Upper lobe of left lung (tissue), 6 donors: Measurements from ENCODE around the gene FAT1. TPM values are rescaled to one million over a fixed set of nuclear protein-coding genes. Genes with fewer than 3 reads are reported as not detected.

Experiments
- ATAC-seq, 2 donors: fragments of 200-7000 bp; cut with Tn5 transposase; one replicate each; pipeline ENCODE4 v1.9.1; 2022; ENCODE audit warnings: mild to moderate bottlenecking in 2 of 2, moderate library complexity in 2 of 2; ENCODE audit not compliant: low FRiP score in 2 of 2
- DNase-seq, 2 donors: peaks; one replicate each; pipeline ENCODE4 v3.0.0-alpha.2; 2019 to 2020
- H3K27ac ChIP-seq, 4 donors: fragments of 200-600 bp; sonication (generic); one replicate each; pipeline ENCODE4 v1.5.1; 2016 to 2019
- H3K27me3 ChIP-seq, 4 donors: fragments of 200-600 bp; sonication (generic); one replicate each; pipeline ENCODE4 v1.5.1; 2017 to 2019
- H3K36me3 ChIP-seq, 4 donors: fragments of 200-600 bp; sonication (generic); one replicate each; pipeline ENCODE4 v1.5.1; 2016 to 2019
- H3K4me1 ChIP-seq, 4 donors: fragments of 200-600 bp; sonication (generic); one replicate each; pipeline ENCODE4 v1.5.1; 2018 to 2019
- H3K4me3 ChIP-seq, 4 donors: fragments of 200-600 bp; sonication (generic); one replicate each; pipeline ENCODE4 v1.5.1; 2017 to 2019; ENCODE audit warnings: mild to moderate bottlenecking in 2 of 4, moderate library complexity in 1 of 4
- H3K9me3 ChIP-seq, 4 donors: fragments of 200-600 bp; sonication (generic); one replicate each; pipeline ENCODE4 v1.5.1; 2018 to 2019
- CTCF ChIP-seq, 6 experiments: fragments of 450-650 bp in 4 of 6; fragments of 200-600 bp in 2 of 6; sonication (generic) in 2 of 6; IDR thresholded peaks; one replicate each; pipeline ENCODE4 v1.5.1; 2016 to 2019; ENCODE audit warnings: antibody characterized with exemption in 6 of 6
- EP300 ChIP-seq, 4 donors: sonication (generic); formaldehyde crosslinking; IDR thresholded peaks; one replicate each; pipeline ENCODE4 v1.5.1; 2017; ENCODE audit warnings: antibody characterized with exemption in 4 of 4, control low read depth in 2 of 4
- POLR2A ChIP-seq, 4 donors: fragments of 450-650 bp; IDR thresholded peaks; one replicate each; pipeline ENCODE4 v1.5.1; 2016 to 2017; ENCODE audit warnings: antibody characterized with exemption in 4 of 4, mild to moderate bottlenecking in 2 of 4
- POLR2AphosphoS5 ChIP-seq, 2 donors: sonication (generic); formaldehyde crosslinking; IDR thresholded peaks; one replicate each; pipeline ENCODE4 v1.5.1; 2017; ENCODE audit warnings: antibody characterized with exemption in 2 of 2
- WGBS, 2 donors: methylation state at CpG; one replicate each; pipeline ENCODE4 v1.1.5; 2017 to 2018; 5-methylcytosine and 5-hydroxymethylcytosine counted together
- total RNA-seq, 6 donors: library from RNA; depleted of rRNA in 4 of 6; stranded (reverse); fragments of >200 nt in 4 of 6; gene quantifications; one replicate each; pipeline versions ENCODE4 v1.1.0 to v1.2.1, GENCODE V29; 2016 to 2021
- donor health status: DM: no; HTN: no; CAD: no; lungs with moderate emphysema.
- donor health status: DM: no; HTN: yes; CAD: no; lungs with severe emphysema.

Gene FAT1
- total RNA-seq, 6 donors from 2014 or later: 42.8 to 92.2 (median 77.4) TPM

- H3K4me3 ChIP-seq: no peak overlapping the region
- 83 to 92% methylated on average over 6 of the region's 6 CpGs for WGBS, 2 donors
- TF ChIP-seq CTCF (IDR thresholded peaks at IDR 0.05) (no peak), POLR2A (IDR thresholded peaks at IDR 0.05) (no peak), EP300 (IDR thresholded peaks at IDR 0.05) (no peak), POLR2AphosphoS5 (IDR thresholded peaks at IDR 0.05) (no peak)
- no peak overlapping the region for H3K27ac ChIP-seq
- H3K9me3 ChIP-seq: no peaks in the 10 kb centered on the region
- H3K27me3 ChIP-seq: no peaks in the 10 kb centered on the region
- H3K36me3 ChIP-seq: peaks cover 0 to 36% (median 16%) of the 10 kb centered on the region in 4 donors
- peaks cover 0 to 5% (median 0%) of the 10 kb centered on the region in 4 donors for H3K4me1 ChIP-seq
- DNase-seq: no peak
- no peak for ATAC-seq
These were observed 15.1 kb downstream of the FAT1 start for GRCh38 chr4:186708554-186708953.

- Histone ChIP-seq H3K27ac (no peak overlapping the region), H3K9me3 (no peaks in the 10 kb centered on the region), H3K4me1 (peaks cover 0 to 5% (median 0%) of the 10 kb centered on the region in 4 donors), H3K27me3 (no peaks in the 10 kb centered on the region), H3K36me3 (peaks cover 0 to 36% (median 16%) of the 10 kb centered on the region in 4 donors), H3K4me3 (no peak overlapping the region)
- 90 to 92% methylated on average over 16 of the region's 16 CpGs for WGBS, 2 donors
- TF ChIP-seq POLR2AphosphoS5 (IDR thresholded peaks at IDR 0.05) (no peak), CTCF (IDR thresholded peaks at IDR 0.05) (no peak), EP300 (IDR thresholded peaks at IDR 0.05) (no peak), POLR2A (IDR thresholded peaks at IDR 0.05) (no peak)
- ATAC-seq (no peak), DNase-seq (no peak)
These were observed 15.7 kb downstream of the FAT1 start for GRCh38 chr4:186707996-186708395.

- TF ChIP-seq CTCF (IDR thresholded peaks at IDR 0.05): no peak
- TF ChIP-seq POLR2A (IDR thresholded peaks at IDR 0.05): no peak
- no peak for TF ChIP-seq POLR2AphosphoS5 (IDR thresholded peaks at IDR 0.05)
- TF ChIP-seq EP300 (IDR thresholded peaks at IDR 0.05): no peak
- no peak overlapping the region for H3K27ac ChIP-seq
- peaks cover 0 to 5% (median 2%) of the 10 kb centered on the region in 4 donors for H3K4me1 ChIP-seq
- H3K9me3 ChIP-seq: no peaks in the 10 kb centered on the region
- no peaks in the 10 kb centered on the region for H3K27me3 ChIP-seq
- DNase-seq (no peak), ATAC-seq (no peak)
- H3K4me3 ChIP-seq: no peak overlapping the region
- 88 to 91% methylated on average over 6 of the region's 6 CpGs for WGBS, 2 donors
- H3K36me3 ChIP-seq: peaks cover 0 to 36% (median 16%) of the 10 kb centered on the region in 4 donors
These were observed 16.1 kb downstream of the FAT1 start for GRCh38 chr4:186707574-186707973.

- no peak overlapping the region for H3K4me3 ChIP-seq
- H3K9me3 ChIP-seq: no peaks in the 10 kb centered on the region
- H3K36me3 ChIP-seq: peaks cover 0 to 31% (median 16%) of the 10 kb centered on the region in 4 donors
- TF ChIP-seq POLR2A (IDR thresholded peaks at IDR 0.05) (no peak), POLR2AphosphoS5 (IDR thresholded peaks at IDR 0.05) (no peak), CTCF (IDR thresholded peaks at IDR 0.05) (no peak), EP300 (IDR thresholded peaks at IDR 0.05) (no peak)
- no peak overlapping the region for H3K27ac ChIP-seq
- WGBS, 2 donors: 49 to 52% methylated on average over 4 of the region's 4 CpGs
- no peak for ATAC-seq
- H3K27me3 ChIP-seq: no peaks in the 10 kb centered on the region
- DNase-seq: no peak
- H3K4me1 ChIP-seq: peaks cover 0 to 13% (median 6%) of the 10 kb centered on the region in 4 donors
These were observed 19.6 kb downstream of the FAT1 start for GRCh38 chr4:186704057-186704456.

- no peak overlapping the region for H3K27ac ChIP-seq
- H3K9me3 ChIP-seq: no peaks in the 10 kb centered on the region
- TF ChIP-seq POLR2A (IDR thresholded peaks at IDR 0.05): no peak
- no peak for TF ChIP-seq CTCF (IDR thresholded peaks at IDR 0.05)
- TF ChIP-seq POLR2AphosphoS5 (IDR thresholded peaks at IDR 0.05): no peak
- TF ChIP-seq EP300 (IDR thresholded peaks at IDR 0.05): no peak
- 88 to 93% methylated on average over 8 of the region's 8 CpGs for WGBS, 2 donors
- H3K4me3 ChIP-seq: no peak overlapping the region
- DNase-seq (peak in 1 of 2 donors; percentile 34), ATAC-seq (no peak)
- H3K4me1 ChIP-seq: peaks cover 0 to 13% (median 6%) of the 10 kb centered on the region in 4 donors
- H3K36me3 ChIP-seq: peaks cover 0 to 26% (median 14%) of the 10 kb centered on the region in 4 donors
- no peaks in the 10 kb centered on the region for H3K27me3 ChIP-seq
These were observed 20.1 kb downstream of the FAT1 start for GRCh38 chr4:186703510-186703909.
